ENCODE data around the gene TMEM132E.

The TMEM132E gene

GRCh38 chr17:34579017-34579946 is at the start of gene TMEM132E:
Gene TMEM132E (plus strand): TSS chr17:34579582. CDS start chr17:34581077, 1,495 bp downstream.
- peak; percentile 19 for DNase-seq (ENCODE audit: extremely low spot score)
- TF ChIP-seq L3MBTL2 (conservative IDR thresholded peaks at IDR 0.05) (peak; percentile 55), BHLHE40 (IDR thresholded peaks at IDR 0.05; ENCODE audit: borderline replicate concordance) (no peak), NFRKB (IDR thresholded peaks at IDR 0.05) (no peak), ARNT (IDR thresholded peaks at IDR 0.05) (no peak), ELF4 (IDR thresholded peaks at IDR 0.05) (no peak), FOXM1 (IDR thresholded peaks at IDR 0.05; ENCODE audit: borderline replicate concordance) (no peak), LEF1 (IDR thresholded peaks at IDR 0.05; ENCODE audit: borderline replicate concordance) (no peak), HDGF (IDR thresholded peaks at IDR 0.05; ENCODE audit: borderline replicate concordance) (no peak)
- TF ChIP-seq, protein P1, sequence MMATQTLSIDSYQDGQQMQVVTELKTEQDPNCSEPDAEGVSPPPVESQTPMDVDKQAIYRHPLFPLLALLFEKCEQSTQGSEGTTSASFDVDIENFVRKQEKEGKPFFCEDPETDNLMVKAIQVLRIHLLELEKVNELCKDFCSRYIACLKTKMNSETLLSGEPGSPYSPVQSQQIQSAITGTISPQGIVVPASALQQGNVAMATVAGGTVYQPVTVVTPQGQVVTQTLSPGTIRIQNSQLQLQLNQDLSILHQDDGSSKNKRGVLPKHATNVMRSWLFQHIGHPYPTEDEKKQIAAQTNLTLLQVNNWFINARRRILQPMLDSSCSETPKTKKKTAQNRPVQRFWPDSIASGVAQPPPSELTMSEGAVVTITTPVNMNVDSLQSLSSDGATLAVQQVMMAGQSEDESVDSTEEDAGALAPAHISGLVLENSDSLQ (IDR thresholded peaks at IDR 0.05) = no peak
- ChIA-PET CTCF (interaction anchor here (1.4 kb wide), 1 partner anchor 37 kb away, joined by 4 read pairs; no protein-coding TSS in a partner anchor), POLR2A (interaction anchor here (0.6 to 2.3 kb wide), 11 partner anchors 12 to 562 kb away, joined by 3 to 14 read pairs (median 3); partner anchors contain the start of genes NLE1 and RAD51D)

GRCh38 chr17:34530918-34531317 is 48.5 kb upstream of the TMEM132E start:
- POLR2A ChIA-PET = no interaction called here
- DNase-seq (ENCODE audit: extremely low spot score) = no peak
- no peak for TF ChIP-seq LEF1 (IDR thresholded peaks at IDR 0.05; ENCODE audit: borderline replicate concordance)
- TF ChIP-seq L3MBTL2 (conservative IDR thresholded peaks at IDR 0.05) = no peak
- TF ChIP-seq, protein P1 (IDR thresholded peaks at IDR 0.05) = no peak
- no peak for TF ChIP-seq SP1 (IDR thresholded peaks at IDR 0.05)
- no peak for TF ChIP-seq FOXM1 (IDR thresholded peaks at IDR 0.05; ENCODE audit: borderline replicate concordance)
- no peak for TF ChIP-seq ELF4 (IDR thresholded peaks at IDR 0.05)
- no peak for TF ChIP-seq FOXK2 (IDR thresholded peaks at IDR 0.05)
- TF ChIP-seq SUZ12 (IDR thresholded peaks at IDR 0.05) = no peak
- TF ChIP-seq ARNT (IDR thresholded peaks at IDR 0.05) = no peak
- CTCF ChIA-PET = interaction anchor here (0.7 to 3.1 kb wide), 3 partner anchors 12 to 113 kb away, joined by 3 to 13 read pairs (median 3); no protein-coding TSS in a partner anchor

- no peak for TF ChIP-seq SP1 (IDR thresholded peaks at IDR 0.05)
- no peak for TF ChIP-seq FOXM1 (IDR thresholded peaks at IDR 0.05; ENCODE audit: borderline replicate concordance)
- TF ChIP-seq CTBP1 (IDR thresholded peaks at IDR 0.05; ENCODE audit: borderline replicate concordance) = no peak
- no peak for TF ChIP-seq ARNT (IDR thresholded peaks at IDR 0.05)
- no peak for TF ChIP-seq BHLHE40 (IDR thresholded peaks at IDR 0.05; ENCODE audit: borderline replicate concordance)
- TF ChIP-seq FOXK2 (IDR thresholded peaks at IDR 0.05) = no peak
- no peak for TF ChIP-seq ZNF384 (IDR thresholded peaks at IDR 0.05)
- TF ChIP-seq SUZ12 (IDR thresholded peaks at IDR 0.05) = no peak
- TF ChIP-seq NFRKB (IDR thresholded peaks at IDR 0.05) = no peak
- no peak for TF ChIP-seq TARDBP (IDR thresholded peaks at IDR 0.05)
- TF ChIP-seq, protein P1 (IDR thresholded peaks at IDR 0.05) = no peak
- no peak for TF ChIP-seq ELF4 (IDR thresholded peaks at IDR 0.05)
- no peak for TF ChIP-seq HDGF (IDR thresholded peaks at IDR 0.05; ENCODE audit: borderline replicate concordance)
- TF ChIP-seq LEF1 (IDR thresholded peaks at IDR 0.05; ENCODE audit: borderline replicate concordance) = no peak
- TF ChIP-seq FOXA1 (IDR thresholded peaks at IDR 0.05) = no peak
- no peak for TF ChIP-seq L3MBTL2 (conservative IDR thresholded peaks at IDR 0.05)
- CTCF ChIA-PET = interaction anchor here (3.1 kb wide), 1 partner anchor 10 kb away, joined by 13 read pairs; no protein-coding TSS in a partner anchor
- POLR2A ChIA-PET = no interaction called here
- no peak for DNase-seq (ENCODE audit: extremely low spot score)
Observed at GRCh38 chr17:34532281-34533065, 46.9 kb upstream of the TMEM132E start.

GRCh38 chr17:34533806-34534527 is 45.4 kb upstream of the TMEM132E start:
- CTCF ChIA-PET = no interaction called here
- TF ChIP-seq ARNT (IDR thresholded peaks at IDR 0.05) (no peak), LEF1 (IDR thresholded peaks at IDR 0.05; ENCODE audit: borderline replicate concordance) (no peak), NFRKB (IDR thresholded peaks at IDR 0.05) (no peak), SP1 (IDR thresholded peaks at IDR 0.05) (no peak), ZNF384 (IDR thresholded peaks at IDR 0.05) (no peak), SUZ12 (IDR thresholded peaks at IDR 0.05) (no peak), ELF4 (IDR thresholded peaks at IDR 0.05) (no peak), TARDBP (IDR thresholded peaks at IDR 0.05) (no peak), FOXK2 (IDR thresholded peaks at IDR 0.05) (no peak), BHLHE40 (IDR thresholded peaks at IDR 0.05; ENCODE audit: borderline replicate concordance) (no peak), HDGF (IDR thresholded peaks at IDR 0.05; ENCODE audit: borderline replicate concordance) (no peak), FOXA1 (IDR thresholded peaks at IDR 0.05) (no peak), FOXM1 (IDR thresholded peaks at IDR 0.05; ENCODE audit: borderline replicate concordance) (no peak), CTBP1 (IDR thresholded peaks at IDR 0.05; ENCODE audit: borderline replicate concordance) (no peak), L3MBTL2 (conservative IDR thresholded peaks at IDR 0.05) (no peak)
- TF ChIP-seq, protein P1 (IDR thresholded peaks at IDR 0.05) = no peak
- no peak for DNase-seq (ENCODE audit: extremely low spot score)
- POLR2A ChIA-PET = no interaction called here
